SJCRH30 (cell line): Measurements from ENCODE around the gene SHKBP1. TPM values are rescaled to one million over a fixed set of nuclear protein-coding genes. Genes with fewer than 3 reads are reported as not detected.
"Not testable (repeated sequence)": the region's sequence is repeated elsewhere in the genome, so short reads cannot be mapped to it uniquely, and the experiment has no call there.

Experiments used
- DNase-seq, 2 experiments: peaks; one replicate each; pipeline ENCODE4 v3.0.0-alpha.2; 2015 to 2020
- H3K27ac ChIP-seq: fragments of 250-450 bp; sonication (Bioruptor Pico); 2 replicates; pipeline ENCODE4 v1.5.1; 2020; ENCODE audit warnings: mild to moderate bottlenecking, moderate library complexity
- H3K27me3 ChIP-seq: fragments of 250-450 bp; sonication (Bioruptor Pico); 2 replicates; pipeline ENCODE4 v1.5.1; 2020; ENCODE audit warnings: mild to moderate bottlenecking, moderate library complexity
- H3K36me3 ChIP-seq: fragments of 250-450 bp; sonication (Bioruptor Pico); 2 replicates; pipeline ENCODE4 v1.5.1; 2020; ENCODE audit warnings: mild to moderate bottlenecking, moderate library complexity
- H3K4me1 ChIP-seq: fragments of 250-450 bp; sonication (Bioruptor Pico); 2 replicates; pipeline ENCODE4 v1.5.1; 2020; ENCODE audit warnings: mild to moderate bottlenecking, moderate library complexity
- H3K4me3 ChIP-seq: fragments of 250-450 bp; sonication (Bioruptor Pico); 2 replicates; pipeline ENCODE4 v1.5.1; 2020; ENCODE audit warnings: mild to moderate bottlenecking, moderate library complexity
- H3K9me3 ChIP-seq: fragments of 250-450 bp; sonication (Bioruptor Pico); replicated peaks from 2 replicates; pipeline ENCODE4 v1.5.1; 2020; ENCODE audit warnings: mild to moderate bottlenecking, moderate library complexity
- total RNA-seq: library from RNA; depleted of rRNA; stranded (reverse); fragments of >200 nt; shearing (Covaris generic); gene quantifications from 2 replicates; pipeline ENCODE4 v1.2.3, GENCODE V29; 2014

The SHKBP1 gene
- total RNA-seq, 1 experiment from 2014 or later: 46.6 TPM

DNA sequence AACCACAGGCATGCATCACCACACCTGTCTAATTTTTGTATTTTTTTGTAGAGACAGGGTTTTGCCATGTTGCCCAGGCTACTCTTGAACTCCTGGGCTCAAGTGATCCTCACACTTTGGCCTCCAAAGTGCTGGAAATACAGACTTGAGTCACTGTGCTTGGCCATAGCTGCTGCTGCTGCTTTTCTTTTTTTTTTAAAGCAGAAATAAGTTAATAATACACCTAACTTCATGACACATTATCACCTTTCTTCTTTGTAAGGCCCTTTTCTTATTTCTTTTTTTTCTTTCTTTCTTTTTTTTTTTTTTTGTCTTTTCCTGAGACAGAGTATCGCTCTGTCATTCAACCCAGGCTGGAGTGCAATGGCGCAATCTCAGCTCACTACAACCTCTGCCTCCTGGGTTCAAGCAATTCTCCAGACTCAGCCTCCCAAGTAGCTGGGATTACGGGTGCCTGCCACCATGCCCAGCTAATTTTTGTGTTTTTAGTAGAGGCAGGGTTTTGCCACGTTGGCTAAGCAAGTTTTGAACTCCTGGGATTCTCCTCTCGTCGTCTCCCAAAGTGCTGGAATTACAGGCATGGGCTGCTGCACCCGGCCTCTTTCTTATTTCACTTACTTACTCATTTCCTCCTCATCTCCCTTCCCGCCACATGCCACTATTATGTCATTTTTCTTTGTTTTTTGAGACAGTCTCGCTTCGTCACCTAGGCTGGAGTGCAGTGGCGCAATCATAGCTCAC is 8.7 kb downstream of the SHKBP1 start:
- H3K36me3 ChIP-seq: peaks cover 6% of the 10 kb centered on the region
- H3K27me3 ChIP-seq: no peaks in the 10 kb centered on the region
- H3K4me3 ChIP-seq: no peak overlapping the region
- H3K4me1 ChIP-seq: no peaks in the 10 kb centered on the region
- no peak overlapping the region for H3K27ac ChIP-seq
- no peak for DNase-seq
- H3K9me3 ChIP-seq: no peaks in the 10 kb centered on the region

- peaks cover 6% of the 10 kb centered on the region for H3K36me3 ChIP-seq
These were observed 9.3 kb downstream of the SHKBP1 start for GRCh38 chr19:40585982-40586422.

DNA sequence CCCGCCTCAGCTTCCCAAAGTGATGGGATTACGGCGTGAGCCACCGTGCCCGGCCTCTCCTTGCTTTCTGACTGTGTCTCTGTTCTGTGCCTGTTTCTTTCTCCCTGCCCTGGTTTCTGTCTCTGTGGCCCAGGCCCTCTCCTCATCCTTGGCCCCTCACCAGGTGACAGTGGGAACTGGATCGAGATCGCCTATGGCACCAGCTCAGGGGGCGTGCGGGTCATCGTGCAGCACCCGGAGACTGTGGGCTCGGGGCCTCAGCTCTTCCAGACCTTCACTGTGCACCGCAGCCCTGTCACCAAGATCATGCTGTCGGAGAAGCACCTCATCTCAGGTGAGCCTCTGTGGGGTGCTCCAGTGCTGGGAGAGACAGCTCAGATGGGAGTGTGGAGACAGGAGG is 9.9 kb downstream of the SHKBP1 start:
- Histone ChIP-seq H3K4me3 (no peak overlapping the region), H3K4me1 (no peaks in the 10 kb centered on the region), H3K36me3 (peaks cover 6% of the 10 kb centered on the region), H3K27me3 (no peaks in the 10 kb centered on the region), H3K9me3 (no peaks in the 10 kb centered on the region), H3K27ac (no peak overlapping the region)
- DNase-seq: no peak

More at GRCh38 chr19:40585982-40586422, 9.3 kb downstream of the SHKBP1 start:
- Histone ChIP-seq H3K4me1 (no peaks in the 10 kb centered on the region), H3K27me3 (no peaks in the 10 kb centered on the region), H3K27ac (no peak overlapping the region), H3K4me3 (no peak overlapping the region), H3K9me3 (no peaks in the 10 kb centered on the region)
- no peak for DNase-seq

GRCh38 chr19:40588110-40588854 is 11.6 kb downstream of the SHKBP1 start:
- Histone ChIP-seq H3K4me3 (no peak overlapping the region), H3K27ac (no peak overlapping the region), H3K9me3 (no peaks in the 10 kb centered on the region), H3K4me1 (no peaks in the 10 kb centered on the region), H3K27me3 (no peaks in the 10 kb centered on the region), H3K36me3 (peaks cover 6% of the 10 kb centered on the region; the same call in 1 of the 2 replicates)
- DNase-seq: no peak

DNA sequence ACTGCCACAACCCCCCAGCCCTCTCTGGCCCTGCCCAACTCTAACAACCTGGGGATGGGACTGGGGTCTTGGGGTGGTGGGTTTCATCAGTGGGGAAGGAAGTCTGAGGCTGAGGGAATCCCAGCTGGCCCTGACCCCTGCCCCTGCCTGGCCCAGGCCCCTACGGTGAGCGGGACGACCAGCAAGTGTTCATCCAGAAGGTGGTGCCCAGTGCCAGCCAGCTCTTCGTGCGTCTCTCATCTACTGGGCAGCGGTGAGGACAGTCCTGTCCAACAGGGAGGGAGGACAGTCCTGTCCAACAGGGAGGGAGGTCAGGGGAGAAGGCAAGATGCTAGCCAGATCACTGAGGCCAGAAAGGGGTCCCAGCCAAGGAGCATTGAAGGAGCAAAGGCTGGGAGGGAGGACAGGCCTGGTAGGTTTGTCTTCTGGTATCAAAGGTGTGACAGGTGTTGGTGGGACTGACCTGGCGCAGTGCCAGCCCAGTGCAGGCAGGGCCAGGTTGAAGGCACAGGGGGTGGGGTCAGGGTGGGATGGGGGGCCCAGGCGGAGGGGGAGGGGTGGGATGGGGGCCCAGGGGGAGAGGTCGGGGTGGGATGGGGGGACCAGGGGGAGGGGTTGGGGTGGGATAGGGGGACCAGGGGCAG is 12.4 kb downstream of the SHKBP1 start:
- H3K27me3 ChIP-seq: no peaks in the 10 kb centered on the region
- H3K4me3 ChIP-seq: no peak overlapping the region
- no peaks in the 10 kb centered on the region for H3K4me1 ChIP-seq
- no peak overlapping the region for H3K27ac ChIP-seq
- peaks cover 6% of the 10 kb centered on the region; the same call in 1 of the 2 replicates for H3K36me3 ChIP-seq
- no peaks in the 10 kb centered on the region for H3K9me3 ChIP-seq
- no peak for DNase-seq

GRCh38 chr19:40589591-40590429 is 13.1 kb downstream of the SHKBP1 start:
- no peak for DNase-seq
- Histone ChIP-seq H3K4me3 (no peak overlapping the region), H3K27me3 (no peaks in the 10 kb centered on the region), H3K9me3 (no peaks in the 10 kb centered on the region), H3K36me3 (peaks cover 6% of the 10 kb centered on the region; the same call in 1 of the 2 replicates), H3K27ac (no peak overlapping the region), H3K4me1 (0 out of 2 replicates have a peak, but pooled peaks cover 3% of the 10 kb centered on the region)

DNA sequence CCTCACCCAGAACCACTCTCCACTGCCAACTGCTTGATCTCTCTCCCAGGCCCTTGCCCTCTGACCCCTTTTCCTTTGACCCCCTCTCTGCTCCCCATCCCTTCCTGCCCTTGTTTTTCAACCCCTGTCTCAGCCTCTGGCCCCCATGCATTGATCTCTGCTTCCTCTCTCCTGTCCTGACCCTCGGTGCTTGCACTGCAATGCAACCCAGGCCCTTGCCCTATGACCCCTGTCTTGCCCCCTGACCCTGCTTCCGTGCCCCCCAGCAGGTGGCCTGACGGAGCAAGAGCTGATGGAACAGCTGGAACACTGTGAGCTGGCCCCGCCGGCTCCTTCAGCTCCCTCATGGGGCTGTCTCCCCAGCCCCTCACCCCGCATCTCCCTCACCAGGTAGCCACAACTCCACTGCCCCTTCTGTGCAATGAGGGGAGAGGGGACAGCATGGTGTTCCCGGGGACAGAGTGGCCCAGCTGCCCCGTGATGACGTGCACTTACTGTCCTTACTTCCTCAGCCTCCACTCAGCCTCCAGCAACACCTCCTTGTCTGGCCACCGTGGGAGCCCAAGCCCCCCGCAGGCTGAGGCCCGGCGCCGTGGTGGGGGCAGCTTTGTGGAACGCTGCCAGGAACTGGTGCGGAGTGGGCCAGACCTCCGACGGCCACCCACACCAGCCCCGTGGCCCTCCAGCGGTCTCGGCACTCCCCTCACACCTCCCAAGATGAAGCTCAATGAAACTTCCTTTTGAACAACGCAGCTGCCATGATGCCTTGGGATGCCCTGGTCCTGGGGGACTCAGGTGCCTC is 14.0 kb downstream of the SHKBP1 start:
- H3K4me1 ChIP-seq: peaks cover 3% of the 10 kb centered on the region; the same call in 1 of the 2 replicates
- DNase-seq: no peak
- no peaks in the 10 kb centered on the region for H3K27me3 ChIP-seq
- peaks cover 6% of the 10 kb centered on the region; the same call in 1 of the 2 replicates for H3K36me3 ChIP-seq
- no peak overlapping the region for H3K27ac ChIP-seq
- H3K4me3 ChIP-seq: no peak overlapping the region
- H3K9me3 ChIP-seq: no peaks in the 10 kb centered on the region

GRCh38 chr19:40591724-40592123 is 15.1 kb downstream of the SHKBP1 start:
- H3K27ac ChIP-seq: not testable (repeated sequence)

DNA sequence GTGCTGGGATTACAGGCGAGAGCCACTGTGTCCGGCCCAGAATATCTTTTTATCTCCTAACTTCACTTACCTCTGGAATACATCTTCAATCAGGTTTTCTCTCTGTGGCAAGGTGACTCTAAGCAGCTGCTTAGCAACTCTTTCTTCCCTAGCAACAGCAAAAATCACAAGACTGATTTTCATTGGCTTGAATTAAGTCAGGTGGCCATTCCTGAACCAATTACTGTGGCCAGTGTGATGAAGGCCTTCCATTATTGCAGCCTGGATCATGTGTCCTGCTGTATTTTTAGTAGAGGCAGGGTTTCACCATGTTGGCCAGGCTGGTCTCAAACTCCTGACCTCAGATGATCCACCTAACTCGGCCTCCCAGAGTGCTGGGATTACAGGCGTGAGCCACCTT is 15.5 kb downstream of the SHKBP1 start:
- Histone ChIP-seq H3K9me3 (no peaks in the 10 kb centered on the region), H3K36me3 (peaks cover 4% of the 10 kb centered on the region; the same call in 1 of the 2 replicates), H3K27me3 (no peaks in the 10 kb centered on the region), H3K4me3 (no peak overlapping the region), H3K27ac (no peak overlapping the region), H3K4me1 (peaks cover 3% of the 10 kb centered on the region; the same call in 1 of the 2 replicates)
- DNase-seq: peak in 1 of 2 experiments; percentile 77

More at GRCh38 chr19:40591724-40592123, 15.1 kb downstream of the SHKBP1 start:
- not testable (repeated sequence) for H3K27me3 ChIP-seq, H3K36me3 ChIP-seq, H3K4me1 ChIP-seq, DNase-seq, H3K9me3 ChIP-seq, H3K4me3 ChIP-seq

- peak in 1 of 2 experiments; percentile 40 for DNase-seq
- H3K36me3 ChIP-seq: no peaks in the 10 kb centered on the region
- peaks cover 6% of the 10 kb centered on the region for H3K4me1 ChIP-seq
- no peak overlapping the region for H3K4me3 ChIP-seq
- H3K9me3 ChIP-seq: no peaks in the 10 kb centered on the region
- no peak overlapping the region for H3K27ac ChIP-seq
- no peaks in the 10 kb centered on the region for H3K27me3 ChIP-seq
These were observed 17.6 kb downstream of the SHKBP1 start for GRCh38 chr19:40594255-40594654.

DNA sequence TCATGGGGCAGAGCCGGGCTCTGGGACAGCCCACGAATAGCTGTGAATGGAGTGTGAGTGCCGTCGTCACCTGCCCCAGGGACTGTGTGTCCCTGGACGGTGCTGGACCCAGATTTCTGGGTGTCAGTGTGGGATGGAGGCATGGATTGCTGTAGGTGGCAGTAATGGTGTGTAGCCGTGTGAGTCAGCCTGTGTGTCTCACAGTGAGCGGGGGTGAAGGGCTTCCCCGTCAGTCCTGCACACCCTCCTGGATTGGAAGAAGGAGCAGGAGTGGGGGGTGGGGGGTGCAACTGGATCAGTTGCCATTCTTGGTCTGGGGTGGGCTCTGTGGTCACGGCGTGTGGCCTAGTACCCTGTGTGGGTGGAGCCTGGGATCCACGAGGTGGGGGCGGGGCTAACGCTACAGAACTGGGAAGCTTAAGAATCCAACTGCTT is 18.0 kb downstream of the SHKBP1 start:
- Histone ChIP-seq H3K27me3 (no peaks in the 10 kb centered on the region), H3K36me3 (no peaks in the 10 kb centered on the region), H3K4me3 (peak overlapping the region; percentile 29), H3K9me3 (no peaks in the 10 kb centered on the region), H3K4me1 (peaks cover 7% of the 10 kb centered on the region), H3K27ac (no peak overlapping the region)
- peak; percentile 60 to 73 for DNase-seq

- Histone ChIP-seq H3K27me3 (no peaks in the 10 kb centered on the region; the same call in 1 of the 2 replicates), H3K4me3 (no peak overlapping the region), H3K9me3 (no peaks in the 10 kb centered on the region), H3K27ac (no peak overlapping the region), H3K36me3 (no peaks in the 10 kb centered on the region), H3K4me1 (peaks cover 17% of the 10 kb centered on the region)
- no peak for DNase-seq
These were observed 20.1 kb downstream of the SHKBP1 start for GRCh38 chr19:40596608-40597328.

DNA sequence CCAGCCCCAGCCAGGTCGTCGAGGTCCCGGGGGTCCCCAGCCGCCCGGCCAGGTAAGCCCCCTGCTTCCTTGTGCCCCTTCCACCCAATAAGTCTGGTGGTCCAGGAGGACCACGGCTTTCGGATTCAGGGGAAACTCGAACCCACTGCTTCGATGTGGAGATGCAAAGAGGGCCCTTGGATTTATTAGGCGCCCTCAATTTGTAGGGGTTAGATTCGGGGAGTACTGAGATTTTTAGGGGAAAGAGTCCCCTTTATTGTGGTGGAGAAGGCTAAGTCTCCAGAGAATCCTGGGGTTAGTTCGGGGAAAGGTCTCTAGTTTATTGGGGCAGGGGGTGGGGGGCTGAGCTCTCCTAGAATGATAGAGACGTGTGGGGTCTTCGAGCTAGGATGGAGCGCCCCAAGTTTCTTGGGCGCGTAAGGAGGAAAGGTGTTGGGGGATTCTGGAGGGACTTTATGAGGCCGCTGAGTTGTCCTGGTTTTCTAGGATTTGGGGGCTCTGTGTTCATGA is 20.7 kb downstream of the SHKBP1 start:
- no peaks in the 10 kb centered on the region for H3K36me3 ChIP-seq
- peak overlapping the region; percentile 92 for H3K27ac ChIP-seq
- H3K9me3 ChIP-seq: no peaks in the 10 kb centered on the region
- H3K4me1 ChIP-seq: peaks cover 20% of the 10 kb centered on the region
- H3K27me3 ChIP-seq: no peaks in the 10 kb centered on the region; the same call in 1 of the 2 replicates
- peak overlapping the region; percentile 63 for H3K4me3 ChIP-seq
- DNase-seq: no peak
